ENCODE results near the gene GPSM3.
"Not testable (repeated sequence)": the region's sequence is repeated elsewhere in the genome, so short reads cannot be mapped to it uniquely, and the experiment has no call there.

Gene GPSM3

DNA sequence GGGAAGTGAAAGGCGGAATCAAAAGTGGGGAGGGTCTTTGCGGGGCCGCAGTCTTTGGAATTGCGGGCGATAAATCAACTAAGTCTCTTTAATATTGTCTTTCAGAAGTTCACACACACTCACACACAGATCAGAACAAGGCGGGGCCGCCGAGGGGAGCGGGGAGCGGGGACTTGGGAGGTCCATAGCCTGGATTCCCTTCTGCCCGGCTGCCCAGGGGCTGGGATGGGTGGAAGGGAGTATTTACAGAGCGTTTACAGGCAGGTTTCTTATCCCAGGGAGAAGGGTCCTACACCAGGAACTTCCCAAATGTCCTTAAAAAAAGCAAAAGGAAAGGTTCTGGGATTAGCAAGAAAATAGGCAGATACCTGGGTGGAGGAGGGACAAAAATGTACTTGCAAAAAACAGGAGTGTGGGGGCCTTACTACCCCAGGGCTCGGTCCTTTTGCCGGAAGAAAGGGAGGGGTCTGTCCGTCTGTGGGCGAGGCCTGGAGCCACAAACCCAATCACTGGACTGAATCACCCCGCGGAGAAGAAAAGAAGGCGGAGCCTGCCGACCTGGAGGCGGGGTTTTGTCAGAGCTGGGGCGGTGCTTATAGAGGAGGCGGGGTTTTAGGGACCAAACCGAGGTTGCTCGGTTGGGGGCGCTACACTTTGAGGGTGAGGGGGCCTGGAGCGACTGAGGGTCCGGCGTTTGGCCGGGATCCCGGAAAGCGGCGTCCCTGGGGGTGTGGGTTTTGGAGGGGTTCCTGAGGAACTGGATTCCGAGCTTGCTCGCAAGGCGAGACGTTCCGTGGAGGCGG lies 44.0 kb downstream of the GPSM3 start:
- peak; percentile 55 for DNase-seq

DNA sequence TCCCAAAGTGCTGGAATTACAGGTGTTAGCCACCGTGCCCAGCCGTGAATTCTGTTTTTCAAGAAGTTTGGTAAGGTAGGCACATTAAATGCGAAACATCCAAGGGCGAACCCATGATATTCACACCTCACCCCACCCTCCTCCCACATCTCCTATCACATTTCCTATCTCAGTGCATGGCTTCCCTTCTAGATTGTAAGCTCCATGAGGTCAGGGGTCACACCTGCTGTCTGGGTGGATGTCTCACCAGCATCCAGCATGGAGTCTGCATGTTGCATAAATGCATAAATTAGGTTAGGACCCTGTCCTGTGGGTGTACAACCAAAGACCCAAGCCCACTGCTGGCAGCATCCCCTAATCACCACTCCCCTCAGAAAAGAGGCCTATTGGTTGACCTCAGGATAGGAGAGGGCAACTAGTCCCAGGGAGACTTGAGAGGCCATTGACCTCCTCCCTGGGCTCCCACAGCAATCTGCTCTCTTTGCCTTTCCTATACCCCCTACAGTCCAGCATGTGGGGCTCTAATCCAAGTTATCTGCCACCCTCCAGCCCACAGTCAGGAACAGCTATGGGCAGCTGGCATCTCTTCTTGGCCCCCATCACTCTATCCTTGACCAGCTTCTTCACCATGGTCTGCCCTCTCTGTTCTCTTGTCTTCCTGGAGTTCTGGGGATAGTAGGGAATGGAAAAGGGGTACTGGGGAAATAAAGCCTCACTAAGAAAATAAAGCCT lies 44.9 kb downstream of the GPSM3 start:
- no peak for DNase-seq

DNA sequence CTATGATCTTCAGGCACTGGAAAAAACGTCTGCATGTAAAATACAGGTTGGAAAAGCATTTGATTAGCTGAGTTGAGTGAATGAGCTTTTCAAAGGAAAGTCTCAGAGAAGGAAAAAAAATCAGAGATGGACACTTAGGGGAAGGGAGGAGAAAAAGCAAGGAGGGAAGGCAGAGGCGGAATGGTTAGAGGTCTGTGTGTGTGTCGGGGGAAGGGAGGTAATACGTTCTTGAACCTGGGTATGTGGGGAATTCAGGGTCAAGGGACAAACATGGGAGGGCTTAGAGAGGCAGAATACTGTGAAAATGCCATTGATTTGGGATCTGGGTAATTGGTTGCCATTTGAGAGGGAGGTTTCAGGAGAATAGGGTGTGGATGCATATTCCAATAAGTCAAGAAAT lies 45.8 kb downstream of the GPSM3 start:
- no peak for DNase-seq

- DNase-seq = no peak
These were observed 46.2 kb downstream of the GPSM3 start for GRCh38 chr6:32146287-32146686.

GRCh38 chr6:32144238-32144637 lies 48.2 kb downstream of the GPSM3 start:
- not testable (repeated sequence) for DNase-seq

Measured in activated CD4-positive, alpha-beta T cell treated with anti-CD3 and anti-CD28 coated beads, Interleukin-2, Interleukin-6, amounts not matched to agents 100 ng/mL and 50 ng/mL, durations not matched to agents 16 hours and 8 hours (primary cell).